NCI-H345 treated with DMSO at 0.1 percent for 48 hours (cell line): ENCODE data around the gene CNPPD1.

ENCODE experiments used
- DNase-seq: peaks from one replicate; lab custom pipeline; 2025; ENCODE audit not compliant: unreplicated experiment; lab: John Stamatoyannopoulos, UW

CNPPD1 gene

GRCh38 chr2:219163156-219163555 is 13.6 kb downstream of the CNPPD1 start:
- DNase-seq, result no peak

GRCh38 chr2:219161097-219161496 is 15.6 kb downstream of the CNPPD1 start:
- no peak for DNase-seq

GRCh38 chr2:219160186-219161017 is 16.3 kb downstream of the CNPPD1 start, which contains the start of gene NHEJ1:
TSS of gene NHEJ1 (minus strand) at chr2:219160815. CDS start at chr2:219158362, 2,453 bp downstream.
- peak; percentile 83 for DNase-seq

- no peak for DNase-seq
These were observed 16.9 kb downstream of the CNPPD1 start for GRCh38 chr2:219159771-219160185.

GRCh38 chr2:219158586-219158985 is 18.1 kb downstream of the CNPPD1 start:
- no peak for DNase-seq

GRCh38 chr2:219158025-219158424 is 18.7 kb downstream of the CNPPD1 start:
- no peak for DNase-seq

GRCh38 chr2:219157396-219157795 is 19.3 kb downstream of the CNPPD1 start:
- DNase-seq, result no peak

GRCh38 chr2:219155054-219155644 is 21.6 kb downstream of the CNPPD1 start:
- peak; percentile 71 for DNase-seq

GRCh38 chr2:219149667-219150066 is 27.1 kb downstream of the CNPPD1 start:
- DNase-seq, result no peak

- no peak for DNase-seq
These were observed 34.4 kb downstream of the CNPPD1 start for GRCh38 chr2:219142329-219142728.

GRCh38 chr2:219140722-219141121 is 36.0 kb downstream of the CNPPD1 start:
- DNase-seq, result no peak

GRCh38 chr2:219133976-219134375 is 42.7 kb downstream of the CNPPD1 start:
- DNase-seq, result no peak

- no peak for DNase-seq
These were observed 45.0 kb downstream of the CNPPD1 start for GRCh38 chr2:219131744-219132143.

GRCh38 chr2:219131327-219131726 is 45.4 kb downstream of the CNPPD1 start:
- no peak for DNase-seq

- no peak for DNase-seq
These were observed 47.1 kb downstream of the CNPPD1 start for GRCh38 chr2:219129589-219129988.

- DNase-seq, result no peak
These were observed 48.3 kb downstream of the CNPPD1 start for GRCh38 chr2:219128396-219128795.

- DNase-seq, result no peak
These were observed 49.6 kb downstream of the CNPPD1 start for GRCh38 chr2:219127037-219127635.

- peak; percentile 15 for DNase-seq
These were observed 50.2 kb downstream of the CNPPD1 start for GRCh38 chr2:219126555-219126954.

GRCh38 chr2:219125886-219126270 is 50.8 kb downstream of the CNPPD1 start:
- DNase-seq, result no peak

GRCh38 chr2:219125225-219125885 is 51.4 kb downstream of the CNPPD1 start:
- no peak for DNase-seq

- DNase-seq, result no peak
These were observed 52.2 kb downstream of the CNPPD1 start for GRCh38 chr2:219124381-219125110.
